Measurements from ENCODE around the gene SLC2A11.

DNA sequence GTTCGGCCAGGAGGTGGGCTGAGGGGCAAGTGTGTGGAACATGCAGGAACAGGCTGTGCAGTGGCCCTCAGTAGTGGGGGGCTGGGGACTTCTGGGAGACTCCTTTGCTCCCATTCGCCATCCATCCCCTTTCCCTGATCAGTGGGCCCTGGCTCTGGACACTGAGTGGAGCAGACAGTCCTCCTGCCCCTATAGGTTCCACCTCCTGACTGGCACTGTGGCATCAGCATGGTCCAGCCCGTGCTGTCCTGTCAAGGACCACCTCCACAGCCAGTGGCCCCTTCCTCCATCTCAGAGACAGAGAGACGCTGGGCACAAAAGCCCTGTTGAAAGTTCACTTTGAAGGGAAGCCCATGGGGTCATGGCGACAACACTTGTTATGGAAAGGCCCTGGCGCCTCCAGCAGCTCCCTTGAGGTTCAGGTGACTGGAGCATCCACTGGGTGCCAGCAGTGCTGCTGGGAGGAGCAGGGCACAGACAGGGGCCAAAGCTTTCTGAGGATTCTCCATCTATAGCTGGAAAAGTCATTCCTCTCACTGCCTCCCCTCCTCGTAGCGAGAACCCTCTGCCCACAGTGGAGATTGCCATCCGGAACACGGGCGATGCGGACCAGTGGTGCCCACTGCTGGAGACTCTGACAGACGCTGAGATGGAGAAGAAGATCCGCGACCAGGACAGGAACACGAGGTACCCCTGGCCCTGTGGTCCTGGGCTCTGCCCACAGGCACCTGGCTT is 24.5 kb upstream of the SLC2A11 start:
- TF ChIP-seq, protein P1, sequence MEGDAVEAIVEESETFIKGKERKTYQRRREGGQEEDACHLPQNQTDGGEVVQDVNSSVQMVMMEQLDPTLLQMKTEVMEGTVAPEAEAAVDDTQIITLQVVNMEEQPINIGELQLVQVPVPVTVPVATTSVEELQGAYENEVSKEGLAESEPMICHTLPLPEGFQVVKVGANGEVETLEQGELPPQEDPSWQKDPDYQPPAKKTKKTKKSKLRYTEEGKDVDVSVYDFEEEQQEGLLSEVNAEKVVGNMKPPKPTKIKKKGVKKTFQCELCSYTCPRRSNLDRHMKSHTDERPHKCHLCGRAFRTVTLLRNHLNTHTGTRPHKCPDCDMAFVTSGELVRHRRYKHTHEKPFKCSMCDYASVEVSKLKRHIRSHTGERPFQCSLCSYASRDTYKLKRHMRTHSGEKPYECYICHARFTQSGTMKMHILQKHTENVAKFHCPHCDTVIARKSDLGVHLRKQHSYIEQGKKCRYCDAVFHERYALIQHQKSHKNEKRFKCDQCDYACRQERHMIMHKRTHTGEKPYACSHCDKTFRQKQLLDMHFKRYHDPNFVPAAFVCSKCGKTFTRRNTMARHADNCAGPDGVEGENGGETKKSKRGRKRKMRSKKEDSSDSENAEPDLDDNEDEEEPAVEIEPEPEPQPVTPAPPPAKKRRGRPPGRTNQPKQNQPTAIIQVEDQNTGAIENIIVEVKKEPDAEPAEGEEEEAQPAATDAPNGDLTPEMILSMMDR (conservative IDR thresholded peaks at IDR 0.05 in 1 of 2, IDR thresholded peaks at IDR 0.05 in 1 of 2; ENCODE audit: extremely low read depth in 1 of 2, insufficient read depth in 1 of 2, low read depth in 1 of 2, low read length in 2 of 2), result no peak
- TF ChIP-seq EZH2 (IDR thresholded peaks at IDR 0.05; ENCODE audit: borderline replicate concordance, low read length), result no peak

Data from mammary epithelial cell (primary cell).